ENCODE measurements around the gene EID2B.

The EID2B gene

GRCh38 chr19:39498798-39499642 is 33.6 kb downstream of the EID2B start, which contains the start of gene DLL3:
TSS of gene DLL3 (plus strand) at chr19:39498947. CDS start at chr19:39498975, 28 bp downstream.
- DNase-seq (ENCODE audit: low spot score) = no peak

- peak; percentile 37 for DNase-seq (ENCODE audit: low spot score)
Observed at GRCh38 chr19:39497996-39498797, 34.5 kb downstream of the EID2B start.

GRCh38 chr19:39497701-39497995 is 35.0 kb downstream of the EID2B start:
- no peak for DNase-seq (ENCODE audit: low spot score)

GRCh38 chr19:39496063-39496462 is 36.6 kb downstream of the EID2B start:
- no peak for DNase-seq (ENCODE audit: low spot score)

- no peak for DNase-seq (ENCODE audit: low spot score)
Observed at GRCh38 chr19:39494661-39495060, 38.0 kb downstream of the EID2B start.

- DNase-seq (ENCODE audit: low spot score) = no peak
Observed at GRCh38 chr19:39492788-39493187, 39.9 kb downstream of the EID2B start.

GRCh38 chr19:39492225-39492624 is 40.4 kb downstream of the EID2B start:
- DNase-seq (ENCODE audit: low spot score) = no peak

GRCh38 chr19:39489756-39490155 is 42.9 kb downstream of the EID2B start:
- DNase-seq (ENCODE audit: low spot score) = no peak

- DNase-seq (ENCODE audit: low spot score) = no peak
Observed at GRCh38 chr19:39483141-39483540, 49.5 kb downstream of the EID2B start.

- DNase-seq (ENCODE audit: low spot score) = no peak
Observed at GRCh38 chr19:39481676-39482075, 51.0 kb downstream of the EID2B start.

GRCh38 chr19:39481229-39481545 is 51.5 kb downstream of the EID2B start:
- DNase-seq (ENCODE audit: low spot score) = no peak
